HepG2 (cell line): ENCODE results near the gene ABI3BP. TPM values are rescaled to one million over a fixed set of nuclear protein-coding genes. Genes with fewer than 3 reads are reported as not detected.

ENCODE experiments used
- AGO2 ChIP-seq: fragments of 200-400 bp; formaldehyde crosslinking; optimal IDR thresholded peaks from 2 replicates; pipeline ENCODE3; 2017; ENCODE audit warnings: mild to moderate bottlenecking, low read depth, low read length, moderate library complexity
- ARNT ChIP-seq: fragments of 450-650 bp; IDR thresholded peaks from 2 replicates; pipeline ENCODE4 v1.6.1; 2017
- CHD2 ChIP-seq: IDR thresholded peaks from 2 replicates; pipeline ENCODE4 v1.6.1; 2011; ENCODE audit warnings: low read depth, low read length, improper control_type of control experiment
- ELF1 ChIP-seq: sonication (generic); formaldehyde crosslinking; IDR thresholded peaks from 2 replicates; pipeline ENCODE4 v1.4.0; 2020; ENCODE audit warnings: missing genetic modification reagents
- FLYWCH1 ChIP-seq: sonication (generic); formaldehyde crosslinking; IDR thresholded peaks from 2 replicates; pipeline ENCODE4 v1.8.1; 2023; ENCODE audit warnings: mild to moderate bottlenecking, missing genetic modification reagents
- MAFK ChIP-seq, 2 experiments: IDR thresholded peaks in 1 of 2; conservative IDR thresholded peaks in 1 of 2; 2 replicates each; pipeline ENCODE4 v1.6.1; 2011; ENCODE audit warnings: improper control_type of control experiment in 2 of 2, low read length in 2 of 2
- RNF2 ChIP-seq: fragments of 450-650 bp; conservative IDR thresholded peaks from 2 replicates; pipeline ENCODE4 v1.6.1; 2016; ENCODE audit warnings: low read depth
- SNAPC2 ChIP-seq: sonication (generic); formaldehyde crosslinking; IDR thresholded peaks from 2 replicates; pipeline ENCODE4 v1.8.1; 2022; ENCODE audit warnings: mild to moderate bottlenecking, missing genetic modification reagents
- TCF7L2 ChIP-seq: IDR thresholded peaks from 2 replicates; pipeline ENCODE4 v1.6.1; 2011; ENCODE audit warnings: mild to moderate bottlenecking, low read depth, low read length, moderate library complexity
- ZNF138 ChIP-seq: sonication (generic); formaldehyde crosslinking; IDR thresholded peaks from 2 replicates; pipeline ENCODE4 v1.5.0; 2020; ENCODE audit warnings: mild to moderate bottlenecking, low read depth, missing genetic modification reagents
- ZNF3 ChIP-seq: IDR thresholded peaks from 2 replicates; pipeline ENCODE4 v1.7.0; 2017; ENCODE audit warnings: inconsistent platforms
- ZNF383 ChIP-seq: sonication (generic); formaldehyde crosslinking; IDR thresholded peaks from 2 replicates; pipeline ENCODE4 v1.4.0; 2020; ENCODE audit warnings: missing genetic modification reagents, mild to moderate bottlenecking, borderline replicate concordance
- polyA plus RNA-seq, 8 experiments: library from polyadenylated mRNA; depleted of rRNA in 3 of 8; stranded (reverse) in 7 of 8; unstranded in 1 of 8; fragments of >200 nt; fragmentation: Illumina TruSeq in 4 of 8; extraction: Trizol in 4 of 8; gene quantifications; 2 replicates each; pipeline versions ENCODE4 v1.2.1 to v1.2.3, GENCODE V29; 2011 to 2016; ENCODE audit warnings: low read depth in 4 of 8, missing spikeins in 1 of 8, mixed read lengths in 1 of 8; ENCODE audit not compliant: insufficient read depth in 1 of 8
- total RNA-seq, 5 experiments: library from RNA; depleted of rRNA; stranded (reverse); fragments of >200 nt; fragmentation: Illumina TruSeq; extraction: Trizol; gene quantifications; 2 replicates each; pipeline ENCODE4 v1.2.3, GENCODE V29; 2016; ENCODE audit warnings: low read depth in 1 of 5
- TF ChIP-seq, protein P1 (sequence below): conservative IDR thresholded peaks from 2 replicates; pipeline ENCODE4 v1.6.1; 2018; ENCODE audit warnings: missing genetic modification reagents
- TF ChIP-seq, protein P2 (sequence below): sonication (generic); formaldehyde crosslinking; IDR thresholded peaks from 2 replicates; pipeline ENCODE4 v1.5.0; 2020; ENCODE audit warnings: missing genetic modification reagents
- TF ChIP-seq, protein P3 (sequence below): sonication (generic); formaldehyde crosslinking; IDR thresholded peaks from 2 replicates; pipeline ENCODE4 v1.4.0; 2020; ENCODE audit warnings: mild to moderate bottlenecking, missing genetic modification reagents
- TF ChIP-seq, protein P4 (sequence below): IDR thresholded peaks from 2 replicates; pipeline ENCODE4 v1.6.1; 2016; ENCODE audit warnings: low read depth
- TF ChIP-seq, protein P5 (sequence below): sonication (generic); formaldehyde crosslinking; conservative IDR thresholded peaks from 2 replicates; pipeline ENCODE4 v1.4.0; 2020; ENCODE audit warnings: missing genetic modification reagents
- TF ChIP-seq, protein P6 (sequence below): sonication (generic); formaldehyde crosslinking; IDR thresholded peaks from 2 replicates; pipeline ENCODE4 v1.4.0; 2020; ENCODE audit warnings: missing genetic modification reagents
- TF ChIP-seq, protein P7 (sequence below): sonication (generic); formaldehyde crosslinking; IDR thresholded peaks from 2 replicates; pipeline ENCODE4 v1.5.0; 2020; ENCODE audit warnings: mild to moderate bottlenecking, low read depth, missing genetic modification reagents, borderline replicate concordance

ABI3BP gene
- total and polyA plus RNA-seq, 2 of the 13 experiments (the other 11 are each of a cell fraction or from before 2014, with no cell fraction given) = not detected

DNA sequence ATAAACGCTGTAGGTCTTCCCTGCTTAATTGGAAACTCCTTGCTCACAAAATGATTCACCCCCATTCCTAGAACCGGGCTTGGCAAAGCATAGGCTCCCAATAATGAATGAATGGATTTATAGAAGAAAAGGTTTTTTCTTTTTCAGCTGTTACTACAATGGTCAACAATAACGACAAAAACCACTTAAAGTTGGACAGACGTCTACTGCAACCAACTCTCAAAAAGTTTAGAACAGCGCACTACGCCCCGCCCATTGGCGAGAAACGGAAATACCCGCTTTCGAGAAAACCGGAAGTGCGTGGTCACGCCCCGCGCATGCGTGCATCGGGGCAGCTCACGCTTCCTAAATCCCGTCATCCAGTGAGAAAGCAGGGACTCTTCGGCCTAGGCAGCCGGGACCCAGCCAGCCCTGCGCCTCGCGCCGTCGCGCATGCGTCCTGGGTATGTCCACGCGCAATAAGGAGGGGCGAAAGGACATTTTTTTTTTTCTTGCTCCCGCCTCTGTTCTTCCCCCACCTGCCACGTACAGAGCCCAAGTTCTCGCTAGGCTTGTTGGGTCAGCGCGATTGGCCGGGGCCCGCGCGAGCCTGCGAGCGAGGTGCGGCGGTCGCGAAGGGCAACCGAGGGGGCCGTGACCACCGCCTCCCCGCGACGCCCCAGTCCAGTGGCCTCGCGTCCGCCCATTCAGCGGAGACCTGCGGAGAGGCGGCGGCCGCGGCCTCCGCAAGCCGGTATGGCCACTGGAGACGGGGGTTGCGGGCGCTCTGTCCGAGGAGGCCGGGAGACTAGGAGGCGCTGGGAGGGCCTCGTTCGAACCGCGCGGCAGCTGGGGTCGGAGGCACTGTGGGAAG, 284.0 kb downstream of the ABI3BP start, which contains the start of gene TFG (continued):
- TF ChIP-seq TCF7L2 = no peak
- TF ChIP-seq, protein P1, sequence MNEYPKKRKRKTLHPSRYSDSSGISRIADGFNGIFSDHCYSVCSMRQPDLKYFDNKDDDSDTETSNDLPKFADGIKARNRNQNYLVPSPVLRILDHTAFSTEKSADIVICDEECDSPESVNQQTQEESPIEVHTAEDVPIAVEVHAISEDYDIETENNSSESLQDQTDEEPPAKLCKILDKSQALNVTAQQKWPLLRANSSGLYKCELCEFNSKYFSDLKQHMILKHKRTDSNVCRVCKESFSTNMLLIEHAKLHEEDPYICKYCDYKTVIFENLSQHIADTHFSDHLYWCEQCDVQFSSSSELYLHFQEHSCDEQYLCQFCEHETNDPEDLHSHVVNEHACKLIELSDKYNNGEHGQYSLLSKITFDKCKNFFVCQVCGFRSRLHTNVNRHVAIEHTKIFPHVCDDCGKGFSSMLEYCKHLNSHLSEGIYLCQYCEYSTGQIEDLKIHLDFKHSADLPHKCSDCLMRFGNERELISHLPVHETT (CRISPR knock-in tag) = no peak
- peak; percentile 96 for TF ChIP-seq ELF1
- TF ChIP-seq, protein P2, sequence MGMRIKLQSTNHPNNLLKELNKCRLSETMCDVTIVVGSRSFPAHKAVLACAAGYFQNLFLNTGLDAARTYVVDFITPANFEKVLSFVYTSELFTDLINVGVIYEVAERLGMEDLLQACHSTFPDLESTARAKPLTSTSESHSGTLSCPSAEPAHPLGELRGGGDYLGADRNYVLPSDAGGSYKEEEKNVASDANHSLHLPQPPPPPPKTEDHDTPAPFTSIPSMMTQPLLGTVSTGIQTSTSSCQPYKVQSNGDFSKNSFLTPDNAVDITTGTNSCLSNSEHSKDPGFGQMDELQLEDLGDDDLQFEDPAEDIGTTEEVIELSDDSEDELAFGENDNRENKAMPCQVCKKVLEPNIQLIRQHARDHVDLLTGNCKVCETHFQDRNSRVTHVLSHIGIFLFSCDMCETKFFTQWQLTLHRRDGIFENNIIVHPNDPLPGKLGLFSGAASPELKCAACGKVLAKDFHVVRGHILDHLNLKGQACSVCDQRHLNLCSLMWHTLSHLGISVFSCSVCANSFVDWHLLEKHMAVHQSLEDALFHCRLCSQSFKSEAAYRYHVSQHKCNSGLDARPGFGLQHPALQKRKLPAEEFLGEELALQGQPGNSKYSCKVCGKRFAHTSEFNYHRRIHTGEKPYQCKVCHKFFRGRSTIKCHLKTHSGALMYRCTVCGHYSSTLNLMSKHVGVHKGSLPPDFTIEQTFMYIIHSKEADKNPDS (CRISPR knock-in tag) = no peak
- TF ChIP-seq MAFK (conservative IDR thresholded peaks at IDR 0.05 in 1 of 2, IDR thresholded peaks at IDR 0.05 in 1 of 2; ENCODE audit: low read length in 2 of 2) = 0 out of 4 replicates have a peak, but pooled peaks of 1 of the 2 experiments have one; percentile 10
- no peak for TF ChIP-seq ZNF3 (CRISPR knock-in tag)
- peak; percentile 85 for TF ChIP-seq CHD2
- no peak; the same call in none of the 2 replicates for TF ChIP-seq RNF2
- TF ChIP-seq, protein P3, sequence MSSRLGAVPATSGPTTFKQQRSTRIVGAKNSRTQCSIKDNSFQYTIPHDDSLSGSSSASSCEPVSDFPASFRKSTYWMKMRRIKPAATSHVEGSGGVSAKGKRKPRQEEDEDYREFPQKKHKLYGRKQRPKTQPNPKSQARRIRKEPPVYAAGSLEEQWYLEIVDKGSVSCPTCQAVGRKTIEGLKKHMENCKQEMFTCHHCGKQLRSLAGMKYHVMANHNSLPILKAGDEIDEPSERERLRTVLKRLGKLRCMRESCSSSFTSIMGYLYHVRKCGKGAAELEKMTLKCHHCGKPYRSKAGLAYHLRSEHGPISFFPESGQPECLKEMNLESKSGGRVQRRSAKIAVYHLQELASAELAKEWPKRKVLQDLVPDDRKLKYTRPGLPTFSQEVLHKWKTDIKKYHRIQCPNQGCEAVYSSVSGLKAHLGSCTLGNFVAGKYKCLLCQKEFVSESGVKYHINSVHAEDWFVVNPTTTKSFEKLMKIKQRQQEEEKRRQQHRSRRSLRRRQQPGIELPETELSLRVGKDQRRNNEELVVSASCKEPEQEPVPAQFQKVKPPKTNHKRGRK (CRISPR knock-in tag) = no peak
- TF ChIP-seq, protein P4, sequence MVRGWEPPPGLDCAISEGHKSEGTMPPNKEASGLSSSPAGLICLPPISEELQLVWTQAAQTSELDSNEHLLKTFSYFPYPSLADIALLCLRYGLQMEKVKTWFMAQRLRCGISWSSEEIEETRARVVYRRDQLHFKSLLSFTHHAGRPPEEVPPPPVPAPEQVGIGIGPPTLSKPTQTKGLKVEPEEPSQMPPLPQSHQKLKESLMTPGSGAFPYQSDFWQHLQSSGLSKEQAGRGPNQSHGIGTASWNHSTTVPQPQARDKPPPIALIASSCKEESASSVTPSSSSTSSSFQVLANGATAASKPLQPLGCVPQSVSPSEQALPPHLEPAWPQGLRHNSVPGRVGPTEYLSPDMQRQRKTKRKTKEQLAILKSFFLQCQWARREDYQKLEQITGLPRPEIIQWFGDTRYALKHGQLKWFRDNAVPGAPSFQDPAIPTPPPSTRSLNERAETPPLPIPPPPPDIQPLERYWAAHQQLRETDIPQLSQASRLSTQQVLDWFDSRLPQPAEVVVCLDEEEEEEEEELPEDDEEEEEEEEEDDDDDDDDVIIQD (CRISPR knock-in tag) = peak; percentile 86
- TF ChIP-seq, protein P5, sequence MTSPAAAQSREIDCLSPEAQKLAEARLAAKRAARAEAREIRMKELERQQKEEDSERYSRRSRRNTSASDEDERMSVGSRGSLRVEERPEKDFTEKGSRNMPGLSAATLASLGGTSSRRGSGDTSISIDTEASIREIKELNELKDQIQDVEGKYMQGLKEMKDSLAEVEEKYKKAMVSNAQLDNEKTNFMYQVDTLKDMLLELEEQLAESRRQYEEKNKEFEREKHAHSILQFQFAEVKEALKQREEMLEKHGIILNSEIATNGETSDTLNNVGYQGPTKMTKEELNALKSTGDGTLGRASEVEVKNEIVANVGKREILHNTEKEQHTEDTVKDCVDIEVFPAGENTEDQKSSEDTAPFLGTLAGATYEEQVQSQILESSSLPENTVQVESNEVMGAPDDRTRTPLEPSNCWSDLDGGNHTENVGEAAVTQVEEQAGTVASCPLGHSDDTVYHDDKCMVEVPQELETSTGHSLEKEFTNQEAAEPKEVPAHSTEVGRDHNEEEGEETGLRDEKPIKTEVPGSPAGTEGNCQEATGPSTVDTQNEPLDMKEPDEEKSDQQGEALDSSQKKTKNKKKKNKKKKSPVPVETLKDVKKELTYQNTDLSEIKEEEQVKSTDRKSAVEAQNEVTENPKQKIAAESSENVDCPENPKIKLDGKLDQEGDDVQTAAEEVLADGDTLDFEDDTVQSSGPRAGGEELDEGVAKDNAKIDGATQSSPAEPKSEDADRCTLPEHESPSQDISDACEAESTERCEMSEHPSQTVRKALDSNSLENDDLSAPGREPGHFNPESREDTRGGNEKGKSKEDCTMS (CRISPR knock-in tag) = no peak
- TF ChIP-seq AGO2 = peak; percentile 74
- no peak for TF ChIP-seq FLYWCH1 (CRISPR knock-in tag)
- TF ChIP-seq, protein P6, sequence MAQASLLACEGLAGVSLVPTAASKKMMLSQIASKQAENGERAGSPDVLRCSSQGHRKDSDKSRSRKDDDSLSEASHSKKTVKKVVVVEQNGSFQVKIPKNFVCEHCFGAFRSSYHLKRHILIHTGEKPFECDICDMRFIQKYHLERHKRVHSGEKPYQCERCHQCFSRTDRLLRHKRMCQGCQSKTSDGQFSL (CRISPR knock-in tag) = no peak
- TF ChIP-seq, protein P7, sequence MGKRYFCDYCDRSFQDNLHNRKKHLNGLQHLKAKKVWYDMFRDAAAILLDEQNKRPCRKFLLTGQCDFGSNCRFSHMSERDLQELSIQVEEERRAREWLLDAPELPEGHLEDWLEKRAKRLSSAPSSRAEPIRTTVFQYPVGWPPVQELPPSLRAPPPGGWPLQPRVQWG (CRISPR knock-in tag) = no peak
- peak; percentile 85; the same call in 1 of the 2 replicates for TF ChIP-seq SNAPC2 (CRISPR knock-in tag)
- no peak; the same call in 1 of the 2 replicates for TF ChIP-seq ZNF383
- no peak for TF ChIP-seq ARNT
- peak; percentile 41; the same call in 1 of the 2 replicates for TF ChIP-seq ZNF138 (CRISPR knock-in tag)
